ENCODE data around the gene TNMD.

DNA sequence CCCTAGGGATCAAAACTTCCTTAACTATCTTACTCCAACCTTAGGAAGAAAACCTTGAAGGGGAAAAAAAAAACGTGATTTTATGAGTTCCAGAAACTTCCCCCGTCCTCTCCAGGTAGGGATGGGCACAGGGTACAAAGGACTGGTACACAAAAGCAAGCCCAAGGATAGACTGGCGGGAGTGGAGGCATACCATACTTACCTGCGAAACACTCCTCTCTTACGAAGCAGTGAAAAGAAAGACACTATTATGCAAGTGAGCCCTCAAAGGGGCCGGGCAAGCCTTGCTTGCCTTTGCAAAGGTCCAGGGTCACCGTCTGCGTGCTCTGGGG, 51.2 kb downstream of the TNMD start:
- TF ChIP-seq, protein P1, sequence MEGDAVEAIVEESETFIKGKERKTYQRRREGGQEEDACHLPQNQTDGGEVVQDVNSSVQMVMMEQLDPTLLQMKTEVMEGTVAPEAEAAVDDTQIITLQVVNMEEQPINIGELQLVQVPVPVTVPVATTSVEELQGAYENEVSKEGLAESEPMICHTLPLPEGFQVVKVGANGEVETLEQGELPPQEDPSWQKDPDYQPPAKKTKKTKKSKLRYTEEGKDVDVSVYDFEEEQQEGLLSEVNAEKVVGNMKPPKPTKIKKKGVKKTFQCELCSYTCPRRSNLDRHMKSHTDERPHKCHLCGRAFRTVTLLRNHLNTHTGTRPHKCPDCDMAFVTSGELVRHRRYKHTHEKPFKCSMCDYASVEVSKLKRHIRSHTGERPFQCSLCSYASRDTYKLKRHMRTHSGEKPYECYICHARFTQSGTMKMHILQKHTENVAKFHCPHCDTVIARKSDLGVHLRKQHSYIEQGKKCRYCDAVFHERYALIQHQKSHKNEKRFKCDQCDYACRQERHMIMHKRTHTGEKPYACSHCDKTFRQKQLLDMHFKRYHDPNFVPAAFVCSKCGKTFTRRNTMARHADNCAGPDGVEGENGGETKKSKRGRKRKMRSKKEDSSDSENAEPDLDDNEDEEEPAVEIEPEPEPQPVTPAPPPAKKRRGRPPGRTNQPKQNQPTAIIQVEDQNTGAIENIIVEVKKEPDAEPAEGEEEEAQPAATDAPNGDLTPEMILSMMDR (conservative IDR thresholded peaks at IDR 0.05; ENCODE audit: low read length) = no peak
- TF ChIP-seq EZH2phosphoT487 (IDR thresholded peaks at IDR 0.05; ENCODE audit: borderline replicate concordance) = no peak

Data from Loucy (cell line).